SU-DHL-6 (cell line): Measurements from ENCODE around the gene GPATCH2.

ENCODE experiments used
- H2AFZ ChIP-seq: fragments of 200-600 bp; sonication (generic); 2 replicates; pipeline ENCODE4 v1.6.1; 2014; ENCODE audit warnings: low read depth, mild to moderate bottlenecking, moderate library complexity, mixed read lengths, antibody characterized with exemption, low read length; ENCODE audit not compliant: severe bottlenecking
- H3F3A ChIP-seq: fragments of 200-600 bp; shearing (Covaris generic); 2 replicates; pipeline ENCODE4 v1.6.0; 2016; ENCODE audit warnings: antibody characterized with exemption, mild to moderate bottlenecking; ENCODE audit not compliant: insufficient read depth
- H3K27ac ChIP-seq: fragments of 200-600 bp; sonication (generic); 2 replicates; pipeline ENCODE4 v1.5.1; 2016; ENCODE audit warnings: low read depth, mild to moderate bottlenecking, low read length, moderate library complexity, mixed read lengths
- H3K27me3 ChIP-seq: fragments of 200-600 bp; sonication (generic), shearing (Covaris generic); 2 replicates; pipeline ENCODE4 v1.6.0; 2014; ENCODE audit warnings: mild to moderate bottlenecking, low read length
- H3K36me3 ChIP-seq: fragments of 200-600 bp; sonication (generic); 2 replicates; pipeline ENCODE4 v1.6.1; 2014; ENCODE audit warnings: mild to moderate bottlenecking, low read length, mixed read lengths
- H3K4me2 ChIP-seq: fragments of 300-600, 200-600 bp; shearing (Covaris generic), sonication (generic); 2 replicates; pipeline ENCODE4 v1.6.0; 2014; ENCODE audit warnings: low read length, low read depth, mild to moderate bottlenecking; ENCODE audit not compliant: poor library complexity, severe bottlenecking
- H3K4me3 ChIP-seq: fragments of 200-600 bp; sonication (generic); 2 replicates; pipeline ENCODE4 v1.5.1; 2014; ENCODE audit warnings: antibody characterized with exemption, low read length, mild to moderate bottlenecking, mixed read lengths; ENCODE audit not compliant: insufficient read depth, poor library complexity, severe bottlenecking
- H3K79me2 ChIP-seq: fragments of 200-600 bp; sonication (generic); 2 replicates; pipeline ENCODE4 v1.6.1; 2014; ENCODE audit warnings: mild to moderate bottlenecking, low read length, moderate library complexity; ENCODE audit not compliant: insufficient read depth
- H3K9ac ChIP-seq: fragments of 200-600 bp; sonication (generic); 2 replicates; pipeline ENCODE4 v1.7.0; 2014; ENCODE audit warnings: mild to moderate bottlenecking, low read length
- H3K9me2 ChIP-seq: fragments of 200-600 bp; sonication (generic); replicated peaks from 2 replicates; pipeline ENCODE4 v1.6.1; 2014; ENCODE audit warnings: low read length; ENCODE audit not compliant: insufficient read depth
- H3K9me3 ChIP-seq: fragments of 200-600 bp; sonication (generic); 2 replicates; pipeline ENCODE4 v1.6.1; 2014; ENCODE audit warnings: low read length, mixed read lengths; ENCODE audit not compliant: insufficient read depth
- H4K20me1 ChIP-seq: fragments of 200-600 bp; sonication (generic); 2 replicates; pipeline ENCODE4 v1.6.1; 2014; ENCODE audit warnings: low read depth, mild to moderate bottlenecking, antibody characterized with exemption, low read length, moderate library complexity, mixed read lengths
- EZH2phosphoT487 ChIP-seq: fragments of 200-600 bp; sonication (generic), shearing (Covaris generic); conservative IDR thresholded peaks from 2 replicates; pipeline ENCODE4 v1.6.1; 2018; ENCODE audit warnings: mild to moderate bottlenecking, antibody characterized with exemption, low read length, moderate library complexity, mixed read lengths
- TF ChIP-seq, protein P1 (sequence below): fragments of 200-600 bp; sonication (generic); IDR thresholded peaks from one replicate; pipeline ENCODE4 v1.5.1; 2017; ENCODE audit warnings: antibody characterized with exemption, mild to moderate bottlenecking, low read length, moderate library complexity; ENCODE audit not compliant: insufficient read depth, poor library complexity, severe bottlenecking

The GPATCH2 gene

DNA sequence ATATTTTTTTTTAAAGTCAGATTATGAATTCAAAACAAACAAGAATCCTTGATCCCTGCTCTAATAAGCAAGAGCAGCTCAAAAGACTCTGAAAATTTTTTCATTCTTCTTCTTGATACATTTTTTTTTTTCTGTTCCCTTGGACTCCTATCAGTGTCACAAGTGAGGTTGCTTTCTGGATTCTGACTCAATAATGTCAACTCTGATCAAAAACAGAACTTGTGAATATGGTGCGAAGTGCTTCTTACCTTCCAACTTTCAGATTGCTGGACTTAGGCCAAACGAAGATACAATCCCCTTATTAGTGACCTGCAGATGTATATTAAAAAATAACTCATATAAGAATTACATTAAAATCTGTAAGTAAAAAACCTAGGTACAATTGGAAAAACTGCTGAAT, 136.1 kb downstream of the GPATCH2 start:
- no peak overlapping the region for H3K4me2 ChIP-seq
- no peaks in the 10 kb centered on the region for H3K36me3 ChIP-seq
- H3K27me3 ChIP-seq, result no peaks in the 10 kb centered on the region
- TF ChIP-seq EZH2phosphoT487, result no peak
- TF ChIP-seq, protein P1, sequence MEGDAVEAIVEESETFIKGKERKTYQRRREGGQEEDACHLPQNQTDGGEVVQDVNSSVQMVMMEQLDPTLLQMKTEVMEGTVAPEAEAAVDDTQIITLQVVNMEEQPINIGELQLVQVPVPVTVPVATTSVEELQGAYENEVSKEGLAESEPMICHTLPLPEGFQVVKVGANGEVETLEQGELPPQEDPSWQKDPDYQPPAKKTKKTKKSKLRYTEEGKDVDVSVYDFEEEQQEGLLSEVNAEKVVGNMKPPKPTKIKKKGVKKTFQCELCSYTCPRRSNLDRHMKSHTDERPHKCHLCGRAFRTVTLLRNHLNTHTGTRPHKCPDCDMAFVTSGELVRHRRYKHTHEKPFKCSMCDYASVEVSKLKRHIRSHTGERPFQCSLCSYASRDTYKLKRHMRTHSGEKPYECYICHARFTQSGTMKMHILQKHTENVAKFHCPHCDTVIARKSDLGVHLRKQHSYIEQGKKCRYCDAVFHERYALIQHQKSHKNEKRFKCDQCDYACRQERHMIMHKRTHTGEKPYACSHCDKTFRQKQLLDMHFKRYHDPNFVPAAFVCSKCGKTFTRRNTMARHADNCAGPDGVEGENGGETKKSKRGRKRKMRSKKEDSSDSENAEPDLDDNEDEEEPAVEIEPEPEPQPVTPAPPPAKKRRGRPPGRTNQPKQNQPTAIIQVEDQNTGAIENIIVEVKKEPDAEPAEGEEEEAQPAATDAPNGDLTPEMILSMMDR, result no peak
- H3F3A ChIP-seq, result no peaks in the 10 kb centered on the region
- H4K20me1 ChIP-seq, result no peaks in the 10 kb centered on the region
- no peaks in the 10 kb centered on the region for H3K9me3 ChIP-seq
- H3K9ac ChIP-seq, result no peak overlapping the region
- no peak overlapping the region for H3K27ac ChIP-seq
- H3K4me3 ChIP-seq, result no peak overlapping the region
- H2AFZ ChIP-seq, result no peak overlapping the region
- no peaks in the 10 kb centered on the region for H3K9me2 ChIP-seq
- H3K79me2 ChIP-seq, result no peaks in the 10 kb centered on the region

DNA sequence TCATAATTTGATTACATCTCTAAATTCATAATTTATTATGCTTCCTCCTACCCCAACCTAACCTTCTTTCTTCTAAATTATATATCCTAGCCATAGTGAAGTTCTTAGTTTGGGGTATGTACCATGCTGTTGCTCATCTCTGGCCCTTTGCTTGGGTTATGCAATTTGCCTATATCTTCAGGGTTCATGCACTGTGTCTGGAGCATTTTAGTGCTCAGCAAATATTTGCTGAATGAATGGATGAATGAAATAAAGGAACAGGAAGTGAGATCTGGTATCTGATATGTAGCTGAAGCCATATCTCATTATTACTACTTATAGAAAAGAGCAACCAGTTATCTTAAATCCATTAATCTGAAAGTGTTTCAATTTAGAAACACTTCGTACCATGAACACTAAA, 137.6 kb downstream of the GPATCH2 start:
- Histone ChIP-seq H3K36me3 (no peaks in the 10 kb centered on the region), H3K9me2 (no peaks in the 10 kb centered on the region), H2AFZ (no peak overlapping the region), H3F3A (no peaks in the 10 kb centered on the region), H3K9me3 (no peaks in the 10 kb centered on the region), H3K4me3 (no peak overlapping the region), H3K9ac (no peak overlapping the region), H3K79me2 (no peaks in the 10 kb centered on the region), H3K4me2 (no peak overlapping the region), H3K27me3 (no peaks in the 10 kb centered on the region), H3K27ac (no peak overlapping the region), H4K20me1 (no peaks in the 10 kb centered on the region)
- no peak for TF ChIP-seq EZH2phosphoT487
- TF ChIP-seq, protein P1, result no peak

DNA sequence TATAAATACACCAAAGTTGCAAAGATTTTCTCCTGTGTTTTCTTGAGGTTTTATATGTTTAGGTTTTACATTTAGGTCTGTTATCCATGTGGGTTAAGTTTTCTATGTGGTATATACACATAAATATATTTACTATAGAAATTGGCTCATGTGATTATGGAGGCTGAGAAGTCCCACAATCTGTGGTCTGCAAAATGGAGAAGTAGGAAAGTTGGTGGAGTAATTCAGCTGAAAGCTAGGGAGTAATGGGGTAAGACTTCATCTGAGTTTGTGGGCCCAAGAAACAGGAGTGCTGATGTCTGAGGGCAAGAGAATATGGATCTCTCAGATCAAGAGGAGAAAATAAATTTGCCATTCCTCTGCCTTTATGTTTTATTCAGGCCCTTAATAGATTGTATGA, 146.0 kb downstream of the GPATCH2 start:
- no peaks in the 10 kb centered on the region for H3K36me3 ChIP-seq
- H3K4me2 ChIP-seq, result no peak overlapping the region
- no peaks in the 10 kb centered on the region for H3K9me3 ChIP-seq
- no peak overlapping the region for H3K4me3 ChIP-seq
- H3K79me2 ChIP-seq, result no peaks in the 10 kb centered on the region
- H3K27me3 ChIP-seq, result no peaks in the 10 kb centered on the region
- H3K9ac ChIP-seq, result no peak overlapping the region
- no peaks in the 10 kb centered on the region for H3F3A ChIP-seq
- H4K20me1 ChIP-seq, result no peaks in the 10 kb centered on the region
- H3K27ac ChIP-seq, result no peak overlapping the region
- TF ChIP-seq, protein P1, result no peak
- TF ChIP-seq EZH2phosphoT487, result no peak
- no peaks in the 10 kb centered on the region for H3K9me2 ChIP-seq
- no peak overlapping the region for H2AFZ ChIP-seq
